Glutamatergic neuron (in vitro differentiated cells): ENCODE results near the gene DUSP2. TPM values are rescaled to one million over a fixed set of nuclear protein-coding genes. Genes with fewer than 3 reads are reported as not detected.

Experiments
- DNase-seq: peaks from one replicate; pipeline ENCODE4 v3.0.0; 2022
- H3K27ac Mint-ChIP-seq: one replicate; pipeline ENCODE4 v1.8.0; 2020; ENCODE audit warnings: mild to moderate bottlenecking, mixed read lengths, inconsistent platforms; ENCODE audit not compliant: unreplicated experiment
- H3K27me3 Mint-ChIP-seq: one replicate; pipeline ENCODE4 v1.8.0; 2020; ENCODE audit warnings: mild to moderate bottlenecking, moderate library complexity, mixed read lengths, inconsistent platforms; ENCODE audit not compliant: unreplicated experiment
- H3K36me3 Mint-ChIP-seq: one replicate; pipeline ENCODE4 v1.8.0; 2020; ENCODE audit warnings: mild to moderate bottlenecking, mixed read lengths, inconsistent platforms; ENCODE audit not compliant: unreplicated experiment
- H3K4me1 Mint-ChIP-seq: one replicate; pipeline ENCODE4 v1.8.0; 2020; ENCODE audit warnings: mild to moderate bottlenecking, low read depth, mixed read lengths, inconsistent platforms; ENCODE audit not compliant: unreplicated experiment
- H3K4me3 Mint-ChIP-seq: one replicate; pipeline ENCODE4 v1.8.0; 2020; ENCODE audit warnings: mild to moderate bottlenecking, mixed read lengths, inconsistent platforms; ENCODE audit not compliant: unreplicated experiment
- H3K9me3 Mint-ChIP-seq: one replicate; pipeline ENCODE4 v1.8.0; 2020; ENCODE audit warnings: mild to moderate bottlenecking, moderate library complexity, mixed read lengths, inconsistent platforms; ENCODE audit not compliant: unreplicated experiment
- CTCF ChIP-seq: fragments of 200-600 bp; sonication (generic); IDR thresholded peaks from one replicate; pipeline ENCODE4 v1.5.0; 2021; ENCODE audit not compliant: partially characterized antibody, unreplicated experiment
- total RNA-seq: library from RNA; stranded (reverse); fragmentation: NEBNext Ultra II Directional; extraction: Animal tissue kit (Norgen Biotek cat#: 25700); gene quantifications from one replicate; pipeline ENCODE4 v1.2.1, GENCODE V29; 2021; ENCODE audit not compliant: unreplicated experiment

Gene DUSP2
- total RNA-seq, 1 donor from 2014 or later: 0.34 TPM

GRCh38 chr2:96093528-96093927, 51.7 kb downstream of the DUSP2 start:
- Mint-ChIP-seq H3K27me3 (peaks cover 8% of the 10 kb centered on the region), H3K4me1 (peaks cover 12% of the 10 kb centered on the region), H3K4me3 (no peak overlapping the region), H3K9me3 (peaks cover 4% of the 10 kb centered on the region), H3K36me3 (peaks cover 11% of the 10 kb centered on the region), H3K27ac (no peak overlapping the region)
- no peak for DNase-seq
- TF ChIP-seq CTCF: no peak

Other genes with a start within 250 kb of the DUSP2 start
- gene ANKRD36C, start 153.6 kb downstream of the DUSP2 start, total RNA-seq: 75.7 TPM
- gene GPAT2, start 110.5 kb downstream of the DUSP2 start, total RNA-seq: 0.47 TPM
- 0.91 TPM for gene ADRA2B, start 28.9 kb downstream of the DUSP2 start, total RNA-seq
- gene ASTL, start 6.9 kb downstream of the DUSP2 start, total RNA-seq: not detected
- gene STARD7, start 63.4 kb upstream of the DUSP2 start, total RNA-seq: 100 TPM
- gene TMEM127, start 120.6 kb upstream of the DUSP2 start, total RNA-seq: 32.5 TPM
- 68.1 TPM for gene CIAO1, start 120.8 kb upstream of the DUSP2 start, total RNA-seq
- 136 TPM for gene SNRNP200, start 160.1 kb upstream of the DUSP2 start, total RNA-seq
- gene ITPRIPL1, start 179.9 kb upstream of the DUSP2 start, total RNA-seq: 0.56 TPM
- gene NCAPH, start 190.3 kb upstream of the DUSP2 start, total RNA-seq: 6.6 TPM